HG03045 (cell line): Measurements from ENCODE around the gene AOPEP.
"Not testable (repeated sequence)": the region's sequence is repeated elsewhere in the genome, so short reads cannot be mapped to it uniquely, and the experiment has no call there.

Experiments
- ATAC-seq: cut with Tn5 transposase; IDR thresholded peaks from one replicate; pipeline ENCODE4 v1.9.1; 2021; ENCODE audit warnings: mild to moderate bottlenecking, moderate library complexity; ENCODE audit not compliant: unreplicated experiment

The AOPEP gene

GRCh38 chr9:95005278-95006143, 279.0 kb downstream of the AOPEP start:
- peak; percentile 49 for ATAC-seq

GRCh38 chr9:95007226-95007869, 280.8 kb downstream of the AOPEP start:
- ATAC-seq, result no peak

GRCh38 chr9:95008151-95008771, 281.8 kb downstream of the AOPEP start:
- ATAC-seq, result no peak

DNA sequence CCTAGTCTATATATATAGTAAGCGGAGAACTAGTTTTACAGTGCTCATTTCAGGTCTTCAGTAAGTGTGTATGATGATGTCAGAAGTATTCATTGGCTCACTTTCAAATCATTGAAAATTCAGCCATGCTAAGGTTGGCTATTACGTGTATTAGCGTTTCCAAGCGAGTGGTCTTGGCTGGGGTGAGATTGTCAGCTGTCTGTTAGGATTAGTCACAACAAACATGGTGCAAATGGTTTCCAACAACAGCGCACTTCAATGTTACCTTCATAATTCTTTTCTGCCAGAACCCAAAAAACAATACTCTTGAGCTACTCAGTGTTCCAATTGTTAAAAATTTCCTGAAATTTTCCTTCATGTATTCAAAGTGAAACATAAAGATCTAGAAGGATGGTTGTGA, 283.0 kb downstream of the AOPEP start:
- no peak for ATAC-seq

DNA sequence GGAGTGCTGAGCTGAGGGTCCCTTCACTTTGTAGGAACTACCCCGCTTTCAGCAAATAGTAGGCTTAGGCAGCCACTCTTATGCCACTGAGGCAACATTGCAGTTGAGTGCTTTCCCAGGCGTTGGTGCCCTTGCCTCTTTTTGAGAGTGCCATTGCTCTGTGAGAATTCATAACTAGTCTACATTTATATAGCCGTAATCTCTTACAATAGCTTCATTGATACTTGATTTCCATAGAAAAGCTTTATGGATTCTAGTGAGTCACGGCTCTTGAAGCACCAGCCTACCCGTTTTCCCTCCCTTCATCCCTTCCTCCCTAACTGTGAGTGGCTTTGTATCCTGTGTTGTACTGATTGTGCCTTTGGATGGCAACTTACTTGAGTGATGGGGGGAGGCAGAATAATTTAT, 283.9 kb downstream of the AOPEP start:
- ATAC-seq, result no peak

DNA sequence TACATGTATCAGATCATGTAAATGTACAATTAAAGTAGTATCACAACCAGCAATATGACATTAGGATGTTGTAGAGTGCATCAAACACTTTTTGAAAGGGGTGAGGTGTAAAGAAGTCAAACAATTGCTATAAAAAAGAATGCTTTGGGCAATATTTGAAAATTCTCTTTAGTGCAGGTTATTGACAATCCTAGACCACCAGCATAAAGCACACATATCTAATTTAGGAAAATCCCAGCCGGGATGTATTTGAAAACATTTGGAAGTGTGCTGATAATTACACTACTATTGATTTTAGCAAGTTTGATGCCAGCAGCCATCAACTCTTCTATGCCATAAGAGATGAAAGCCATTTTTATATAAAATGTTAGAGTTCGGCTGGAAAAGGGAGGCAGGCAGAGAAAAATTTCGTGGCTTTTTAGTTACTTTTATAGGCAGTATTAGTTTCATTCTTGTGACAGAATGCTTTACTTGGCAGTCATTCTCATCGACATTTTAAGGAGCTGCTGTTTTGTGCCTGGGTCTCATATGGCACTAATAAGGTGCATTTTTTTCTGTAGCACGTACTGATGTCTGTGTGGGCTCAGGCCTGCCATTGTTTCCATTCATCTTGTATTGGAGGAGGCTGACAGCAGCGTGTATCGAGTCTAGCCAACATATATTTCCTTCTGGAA, 285.7 kb downstream of the AOPEP start:
- ATAC-seq, result no peak

GRCh38 chr9:95012902-95013301, 286.4 kb downstream of the AOPEP start:
- ATAC-seq, result no peak

- no peak for ATAC-seq
Observed at GRCh38 chr9:95014917-95015316, 288.4 kb downstream of the AOPEP start.

- no peak for ATAC-seq
Observed at GRCh38 chr9:95015569-95015968, 289.1 kb downstream of the AOPEP start.

GRCh38 chr9:95017062-95017461, 290.6 kb downstream of the AOPEP start:
- no peak for ATAC-seq

DNA sequence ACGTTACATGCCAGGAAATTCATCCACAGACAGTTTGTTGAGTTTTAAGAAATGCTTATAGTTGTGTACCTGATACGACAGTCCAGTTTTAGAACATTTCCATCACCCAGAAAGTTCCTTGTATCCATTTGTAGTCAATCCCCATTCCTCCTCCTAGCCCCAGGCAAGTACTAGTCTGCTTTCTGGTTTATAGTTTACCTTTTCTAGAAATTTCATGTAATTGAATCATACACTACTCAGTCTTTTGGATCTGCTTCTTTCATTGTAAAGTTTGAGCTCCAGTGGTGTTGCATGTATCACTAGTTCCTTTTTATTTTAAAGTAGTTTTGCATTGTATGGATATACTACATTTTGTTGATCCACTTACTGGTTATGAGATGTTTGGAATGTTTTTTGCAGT, 291.2 kb downstream of the AOPEP start:
- ATAC-seq, result no peak

DNA sequence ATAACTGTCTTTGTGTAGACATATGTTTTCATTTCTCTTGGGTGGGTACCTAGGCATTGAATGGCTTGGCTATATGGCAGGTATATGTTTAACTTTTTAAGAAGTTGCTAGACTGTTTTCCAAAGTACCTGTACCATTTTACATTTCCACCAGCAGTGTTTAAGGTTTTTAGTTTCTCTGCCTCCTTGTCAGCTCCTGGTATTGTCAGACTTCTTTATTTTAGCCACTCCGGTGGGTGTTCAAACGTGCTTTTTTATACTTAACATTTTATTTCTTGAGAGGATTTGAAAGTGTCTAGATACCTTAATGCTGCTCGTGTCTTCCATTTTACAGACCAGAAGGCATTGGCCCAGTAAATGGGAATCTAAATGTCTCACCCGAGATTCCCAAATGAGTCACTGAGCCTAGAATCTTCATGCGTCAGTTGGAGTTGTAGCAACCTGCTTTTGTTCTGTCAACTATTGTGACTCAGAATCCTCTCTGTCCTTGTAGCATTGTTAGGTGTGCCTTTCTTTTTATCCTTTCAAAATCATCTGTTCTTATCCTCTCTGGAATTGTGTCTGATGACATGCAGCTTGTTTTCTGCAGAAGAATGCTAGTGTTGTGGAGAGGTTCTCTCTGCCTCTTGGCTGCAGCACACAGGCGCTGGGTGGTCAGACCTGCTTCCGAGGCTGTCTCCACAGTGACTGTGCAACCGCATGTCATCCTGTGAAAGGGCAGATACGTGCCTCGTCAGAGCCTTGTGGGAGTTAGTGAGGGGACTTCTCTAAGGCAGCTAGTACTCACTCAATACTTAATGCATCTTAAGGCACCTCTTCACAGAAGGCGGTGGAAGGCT, 291.8 kb downstream of the AOPEP start:
- ATAC-seq, result no peak

- not testable (repeated sequence) for ATAC-seq
Observed at GRCh38 chr9:95020644-95021043, 294.1 kb downstream of the AOPEP start.

DNA sequence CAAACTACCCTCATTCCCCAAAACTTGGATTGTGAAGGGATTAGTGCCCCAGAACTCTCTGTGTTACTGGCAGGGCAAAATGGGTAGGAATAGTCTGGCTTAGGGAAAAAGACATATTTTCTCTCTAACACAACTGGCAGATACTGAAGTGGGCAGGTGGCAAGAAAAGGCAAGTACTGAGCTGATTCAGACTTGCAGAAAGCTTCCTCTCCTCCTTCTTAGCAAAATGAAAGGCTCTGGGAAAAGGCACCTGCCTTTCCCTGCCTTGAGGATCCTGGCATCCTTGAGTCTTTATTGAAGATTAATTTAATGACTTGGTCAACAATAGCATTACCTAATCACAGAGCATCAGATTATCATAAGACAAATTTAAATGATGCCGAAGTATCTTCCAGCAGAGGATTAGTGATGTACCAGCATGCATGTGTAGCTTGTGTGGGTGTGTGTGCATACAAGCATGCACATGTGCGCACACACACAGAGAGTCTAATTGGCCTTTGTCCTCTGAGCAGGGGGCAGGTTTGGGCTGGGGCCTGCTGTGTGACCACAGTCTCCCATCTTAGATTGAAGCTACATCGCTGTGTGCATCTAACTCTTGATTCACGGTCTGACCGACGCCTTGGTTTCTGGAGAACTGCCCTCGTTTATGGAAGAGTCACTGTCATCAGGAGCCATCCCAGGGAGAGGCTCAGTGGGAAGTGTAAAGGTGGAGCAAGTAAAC, 294.8 kb downstream of the AOPEP start:
- no peak for ATAC-seq

GRCh38 chr9:95022657-95023056, 296.2 kb downstream of the AOPEP start:
- ATAC-seq, result no peak

- no peak for ATAC-seq
Observed at GRCh38 chr9:95023217-95024003, 296.9 kb downstream of the AOPEP start.

DNA sequence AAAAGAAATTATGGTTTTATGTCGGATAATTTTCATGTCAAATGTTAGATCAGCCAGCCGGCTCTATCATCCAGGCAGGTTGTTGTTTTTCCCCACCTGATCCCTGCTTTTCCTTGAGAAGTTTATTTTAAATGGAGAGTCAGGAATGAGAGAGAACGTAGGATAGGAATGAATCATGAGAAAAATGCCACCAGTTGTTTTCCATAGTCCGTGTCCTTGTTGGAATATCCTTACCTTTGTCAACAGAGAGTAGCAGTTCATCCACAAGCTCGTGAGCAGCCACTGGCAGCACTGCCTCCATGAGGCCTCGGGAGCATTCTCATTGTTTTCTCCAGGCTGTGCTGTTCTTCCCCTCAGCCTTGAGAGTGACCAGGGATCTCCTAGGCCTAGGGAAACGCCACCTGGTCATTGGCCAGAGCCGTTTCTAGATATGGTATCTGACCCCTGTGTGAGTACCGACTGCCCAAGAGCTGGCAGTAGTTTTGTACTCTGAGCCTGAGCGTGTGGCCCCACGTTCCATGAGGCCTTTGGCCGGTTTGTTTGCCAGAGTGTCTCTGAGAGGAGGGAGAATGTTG, 297.7 kb downstream of the AOPEP start:
- ATAC-seq, result no peak

DNA sequence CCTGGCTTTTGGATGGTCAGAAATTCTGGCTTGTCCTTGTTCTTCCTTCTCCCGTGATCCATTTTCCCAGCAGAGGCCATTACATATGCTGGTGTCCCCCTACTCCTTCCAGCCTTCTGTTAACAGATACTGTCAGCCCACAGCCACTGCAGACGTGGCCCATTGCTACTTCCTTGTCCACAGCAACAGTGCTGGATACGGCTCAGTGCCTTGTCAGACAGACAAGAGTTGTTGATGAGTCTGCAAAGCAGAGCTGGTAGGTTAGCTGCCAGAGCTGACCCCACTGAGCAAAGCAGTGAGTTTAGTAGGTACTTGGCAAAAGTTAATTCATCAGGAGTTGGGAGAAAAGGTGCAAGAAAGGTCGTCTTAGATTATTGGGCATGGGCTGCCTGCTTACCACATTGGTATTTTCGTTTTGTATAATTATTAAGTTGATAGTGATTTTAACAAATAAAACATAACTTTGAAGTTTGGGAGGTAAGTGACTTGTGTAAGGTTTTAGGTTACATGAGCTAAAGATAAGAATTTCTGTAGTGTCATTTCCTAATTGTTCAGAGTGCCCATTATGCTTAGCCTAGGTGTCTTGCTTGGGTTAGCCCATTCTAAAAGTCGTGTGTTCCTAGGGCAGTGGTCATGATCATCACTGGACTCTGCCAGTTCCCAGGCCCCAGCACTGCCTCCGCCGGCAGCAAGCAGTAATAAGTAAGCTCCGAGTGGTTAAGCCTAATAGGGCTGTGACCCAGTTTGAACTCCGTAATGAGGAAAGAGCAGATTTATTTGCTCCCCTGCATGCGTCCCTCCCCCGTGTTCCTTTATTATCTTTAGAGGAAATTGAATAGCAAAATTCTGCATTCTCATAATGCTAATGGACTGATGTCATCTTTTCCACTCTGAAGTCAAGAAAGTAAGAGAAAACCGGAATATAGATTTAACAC, 299.0 kb downstream of the AOPEP start:
- ATAC-seq, result no peak
